ENCODE data around the gene ENTHD1.

ENTHD1 gene

DNA sequence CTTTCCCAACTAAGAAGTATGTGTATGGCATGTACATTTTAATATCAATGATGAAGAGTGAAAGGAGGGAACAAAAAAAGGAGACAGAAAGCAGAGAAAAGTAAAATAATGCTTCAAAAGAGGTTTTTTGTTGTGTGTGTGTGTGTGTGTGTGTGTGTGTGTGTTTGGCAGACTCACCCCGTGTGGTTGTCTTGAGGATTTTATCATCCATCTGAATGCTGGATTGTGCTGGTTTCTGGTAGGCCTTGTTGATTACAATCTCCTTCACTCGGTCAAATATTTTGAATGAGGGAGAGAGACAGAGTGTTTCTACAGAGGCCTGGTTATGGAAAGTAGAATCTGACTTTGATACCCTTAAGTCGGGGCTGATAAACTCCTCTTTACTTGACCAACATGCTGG, 128.5 kb downstream of the ENTHD1 start:
- TF ChIP-seq CTCF (IDR thresholded peaks at IDR 0.05; ENCODE audit: low read depth, low read length, missing control alignments): no peak
- H3K27me3 ChIP-seq (replicated peaks): peaks cover 9% of the 10 kb centered on the region
- in situ Hi-C loops (cut with HindIII; ENCODE audit: low pct_ligation_motif_present, low sequenced_read_pairs): no loop called here

GRCh38 chr22:39763276-39763675, 130.3 kb downstream of the ENTHD1 start:
- no peak for TF ChIP-seq CTCF (IDR thresholded peaks at IDR 0.05; ENCODE audit: low read depth, low read length, missing control alignments)
- H3K4me3 ChIP-seq (ENCODE audit: low read depth, low read length): no peak overlapping the region
- no peak overlapping the region for H3K27ac ChIP-seq
- no peaks in the 10 kb centered on the region for H3K36me3 ChIP-seq (replicated peaks)
- no peak for DNase-seq
- in situ Hi-C loops (cut with HindIII; ENCODE audit: low pct_ligation_motif_present, low sequenced_read_pairs): no loop called here
- peaks cover 8% of the 10 kb centered on the region for H3K27me3 ChIP-seq (replicated peaks)

More for the DNA sequence above, 128.5 kb downstream of the ENTHD1 start:
- H3K27ac ChIP-seq: no peak overlapping the region
- no peak for DNase-seq
- no peaks in the 10 kb centered on the region for H3K36me3 ChIP-seq (replicated peaks)
- no peak overlapping the region for H3K4me3 ChIP-seq (ENCODE audit: low read depth, low read length)

GRCh38 chr22:39750759-39751158, 142.8 kb downstream of the ENTHD1 start:
- in situ Hi-C loops (cut with HindIII; ENCODE audit: low pct_ligation_motif_present, low sequenced_read_pairs): no loop called here
- H3K27ac ChIP-seq: no peak overlapping the region
- no peak overlapping the region for H3K4me3 ChIP-seq (ENCODE audit: low read depth, low read length)
- H3K36me3 ChIP-seq (replicated peaks): no peaks in the 10 kb centered on the region
- H3K27me3 ChIP-seq (replicated peaks): peaks cover 23% of the 10 kb centered on the region
- TF ChIP-seq CTCF (IDR thresholded peaks at IDR 0.05; ENCODE audit: low read depth, low read length, missing control alignments): no peak
- no peak for DNase-seq

- in situ Hi-C loops (cut with HindIII; ENCODE audit: low pct_ligation_motif_present, low sequenced_read_pairs): no loop called here
- no peak for DNase-seq
- Histone ChIP-seq H3K4me3 (ENCODE audit: low read depth, low read length) (no peak overlapping the region), H3K27me3 (replicated peaks) (peaks cover 34% of the 10 kb centered on the region), H3K27ac (no peak overlapping the region), H3K36me3 (replicated peaks) (no peaks in the 10 kb centered on the region)
- TF ChIP-seq CTCF (IDR thresholded peaks at IDR 0.05; ENCODE audit: low read depth, low read length, missing control alignments): no peak
Measured at GRCh38 chr22:39748877-39749276, 144.7 kb downstream of the ENTHD1 start.

- Histone ChIP-seq H3K36me3 (replicated peaks) (no peaks in the 10 kb centered on the region), H3K4me3 (ENCODE audit: low read depth, low read length) (no peak overlapping the region), H3K27me3 (replicated peaks) (peaks cover 31% of the 10 kb centered on the region), H3K27ac (no peak overlapping the region)
- DNase-seq: no peak
- no peak for TF ChIP-seq CTCF (IDR thresholded peaks at IDR 0.05; ENCODE audit: low read depth, low read length, missing control alignments)
- in situ Hi-C loops (cut with HindIII; ENCODE audit: low pct_ligation_motif_present, low sequenced_read_pairs): no loop called here
Measured at GRCh38 chr22:39746600-39747262, 146.8 kb downstream of the ENTHD1 start.

DNA sequence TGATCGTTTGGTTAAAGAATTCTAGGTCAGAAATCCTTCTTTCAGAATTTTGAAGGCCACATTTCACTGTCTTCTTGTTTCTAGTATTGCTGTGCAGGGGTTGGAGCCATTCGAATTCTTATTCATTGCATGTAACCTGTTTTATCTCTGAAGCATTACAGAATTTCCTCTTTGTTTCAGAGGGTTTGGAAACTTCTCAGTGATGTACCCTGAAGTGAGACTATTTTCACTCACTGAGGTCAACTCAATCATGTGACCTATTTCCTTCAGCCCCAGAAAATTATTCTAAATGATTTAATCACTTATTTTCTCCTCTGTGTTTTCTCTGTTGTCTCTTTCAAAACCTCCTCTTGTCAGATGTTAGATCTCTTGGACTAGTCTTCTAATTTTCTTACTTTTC, 147.8 kb downstream of the ENTHD1 start:
- Histone ChIP-seq H3K4me3 (ENCODE audit: low read depth, low read length) (no peak overlapping the region), H3K27ac (no peak overlapping the region), H3K27me3 (replicated peaks) (peaks cover 31% of the 10 kb centered on the region), H3K36me3 (replicated peaks) (no peaks in the 10 kb centered on the region)
- TF ChIP-seq CTCF (IDR thresholded peaks at IDR 0.05; ENCODE audit: low read depth, low read length, missing control alignments): no peak
- in situ Hi-C loops (cut with HindIII; ENCODE audit: low pct_ligation_motif_present, low sequenced_read_pairs): no loop called here
- DNase-seq: no peak

All from brain microvascular endothelial cell (primary cell).